A549 (cell line): Measurements from ENCODE around the gene SUGP1.

Experiments
- CTCF ChIP-seq: fragments of >200 bp; sonication (Bioruptor Twin); formaldehyde crosslinking; IDR thresholded peaks from 3 replicates; pipeline ENCODE4 v1.5.1; 2016
- POLR2A ChIP-seq: IDR thresholded peaks from 2 replicates; pipeline ENCODE4 v1.6.1; 2012; ENCODE audit warnings: mild to moderate bottlenecking, low read length
- RAD21 ChIP-seq, 2 experiments: fragments of >200 bp in 1 of 2; sonication (Bioruptor Twin) in 1 of 2; formaldehyde crosslinking in 1 of 2; IDR thresholded peaks in 1 of 2; conservative IDR thresholded peaks in 1 of 2; 2 replicates in 1 of 2; 3 replicates in 1 of 2; pipeline ENCODE4 v1.6.1; 2012 to 2018; ENCODE audit warnings: inconsistent platforms in 1 of 2

- TF ChIP-seq CTCF: no peak
- TF ChIP-seq RAD21 (conservative IDR thresholded peaks at IDR 0.05 in 1 of 2, IDR thresholded peaks at IDR 0.05 in 1 of 2): no peak
- TF ChIP-seq POLR2A: no peak
Measured at GRCh38 chr19:19234220-19234816, 86.0 kb downstream of the SUGP1 start.
